ENCODE results near the gene TYK2. TPM values are rescaled to one million over a fixed set of nuclear protein-coding genes. Genes with fewer than 3 reads are reported as not detected.
"Not testable (repeated sequence)": the region's sequence is repeated elsewhere in the genome, so short reads cannot be mapped to it uniquely, and the experiment has no call there.

TYK2 gene
- total RNA-seq, 1 donor from 2014 or later: 356 TPM

DNA sequence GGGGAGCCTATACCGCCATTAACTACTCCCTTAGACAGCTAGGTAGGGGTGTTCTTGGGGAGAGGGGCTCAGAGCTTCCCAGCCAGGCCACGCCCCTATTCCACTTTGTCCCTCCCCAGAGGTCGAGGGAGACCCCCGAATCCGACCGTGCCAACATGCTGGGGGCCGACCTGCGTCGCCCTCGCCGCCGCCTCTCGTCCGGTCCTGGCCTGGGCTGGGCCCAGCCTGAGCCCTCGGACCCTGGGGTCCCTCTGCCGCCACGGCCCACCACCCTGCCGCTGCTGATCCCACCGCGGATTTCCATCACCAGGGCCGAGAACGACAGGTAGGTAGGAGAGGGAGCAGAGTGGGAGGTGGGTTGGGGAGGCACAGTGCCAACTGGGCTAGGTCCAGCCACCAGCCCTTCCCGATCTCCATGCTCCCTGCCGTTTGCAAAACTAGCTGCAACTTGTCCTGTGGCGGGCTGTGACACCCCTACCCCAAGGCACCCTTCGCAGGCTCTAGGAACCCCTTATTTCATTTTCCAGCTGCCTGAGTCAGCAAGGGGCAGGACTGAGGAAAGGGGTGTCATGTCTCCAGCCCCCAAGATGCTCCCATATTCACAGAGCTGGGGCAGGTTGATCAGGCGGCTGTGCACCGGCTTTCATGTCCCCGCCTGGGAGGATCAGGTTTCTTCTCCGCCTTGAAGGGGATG, 37.3 kb upstream of the TYK2 start:
- ChIA-PET POLR2A (interaction anchor here (0.6 to 24.9 kb wide), 11 partner anchors 4 to 146 kb away, joined by 3 to 541 read pairs (median 4); partner anchors contain the start of genes CDC37, ICAM1, ICAM5 and KEAP1), CTCF (interaction anchor here (1.2 to 7.1 kb wide), 6 partner anchors 10 to 147 kb away, joined by 4 to 84 read pairs (median 16); partner anchors contain the start of genes CDC37 and ICAM1)
- peaks cover 68% of the 10 kb centered on the region for H3K4me1 Mint-ChIP-seq
- DNase-seq (no peak), ATAC-seq (ENCODE audit: low read depth) (no peak)
- no peaks in the 10 kb centered on the region for H3K9me3 Mint-ChIP-seq
- intact Hi-C loops (cut with micrococcal nuclease): loop anchor here (2.0 to 5.0 kb wide), 2 partner anchors 15 to 150 kb away; partner anchors contain the start of genes CDKN2D and KRI1
- TF ChIP-seq, protein P1, sequence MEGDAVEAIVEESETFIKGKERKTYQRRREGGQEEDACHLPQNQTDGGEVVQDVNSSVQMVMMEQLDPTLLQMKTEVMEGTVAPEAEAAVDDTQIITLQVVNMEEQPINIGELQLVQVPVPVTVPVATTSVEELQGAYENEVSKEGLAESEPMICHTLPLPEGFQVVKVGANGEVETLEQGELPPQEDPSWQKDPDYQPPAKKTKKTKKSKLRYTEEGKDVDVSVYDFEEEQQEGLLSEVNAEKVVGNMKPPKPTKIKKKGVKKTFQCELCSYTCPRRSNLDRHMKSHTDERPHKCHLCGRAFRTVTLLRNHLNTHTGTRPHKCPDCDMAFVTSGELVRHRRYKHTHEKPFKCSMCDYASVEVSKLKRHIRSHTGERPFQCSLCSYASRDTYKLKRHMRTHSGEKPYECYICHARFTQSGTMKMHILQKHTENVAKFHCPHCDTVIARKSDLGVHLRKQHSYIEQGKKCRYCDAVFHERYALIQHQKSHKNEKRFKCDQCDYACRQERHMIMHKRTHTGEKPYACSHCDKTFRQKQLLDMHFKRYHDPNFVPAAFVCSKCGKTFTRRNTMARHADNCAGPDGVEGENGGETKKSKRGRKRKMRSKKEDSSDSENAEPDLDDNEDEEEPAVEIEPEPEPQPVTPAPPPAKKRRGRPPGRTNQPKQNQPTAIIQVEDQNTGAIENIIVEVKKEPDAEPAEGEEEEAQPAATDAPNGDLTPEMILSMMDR (IDR thresholded peaks at IDR 0.05): no peak
- H3K27ac Mint-ChIP-seq: peak overlapping the region; percentile 13
- H3K4me3 Mint-ChIP-seq: no peak overlapping the region
- H3K36me3 Mint-ChIP-seq (ENCODE audit: low read depth): no peaks in the 10 kb centered on the region
- peaks cover 36% of the 10 kb centered on the region for H3K27me3 Mint-ChIP-seq

DNA sequence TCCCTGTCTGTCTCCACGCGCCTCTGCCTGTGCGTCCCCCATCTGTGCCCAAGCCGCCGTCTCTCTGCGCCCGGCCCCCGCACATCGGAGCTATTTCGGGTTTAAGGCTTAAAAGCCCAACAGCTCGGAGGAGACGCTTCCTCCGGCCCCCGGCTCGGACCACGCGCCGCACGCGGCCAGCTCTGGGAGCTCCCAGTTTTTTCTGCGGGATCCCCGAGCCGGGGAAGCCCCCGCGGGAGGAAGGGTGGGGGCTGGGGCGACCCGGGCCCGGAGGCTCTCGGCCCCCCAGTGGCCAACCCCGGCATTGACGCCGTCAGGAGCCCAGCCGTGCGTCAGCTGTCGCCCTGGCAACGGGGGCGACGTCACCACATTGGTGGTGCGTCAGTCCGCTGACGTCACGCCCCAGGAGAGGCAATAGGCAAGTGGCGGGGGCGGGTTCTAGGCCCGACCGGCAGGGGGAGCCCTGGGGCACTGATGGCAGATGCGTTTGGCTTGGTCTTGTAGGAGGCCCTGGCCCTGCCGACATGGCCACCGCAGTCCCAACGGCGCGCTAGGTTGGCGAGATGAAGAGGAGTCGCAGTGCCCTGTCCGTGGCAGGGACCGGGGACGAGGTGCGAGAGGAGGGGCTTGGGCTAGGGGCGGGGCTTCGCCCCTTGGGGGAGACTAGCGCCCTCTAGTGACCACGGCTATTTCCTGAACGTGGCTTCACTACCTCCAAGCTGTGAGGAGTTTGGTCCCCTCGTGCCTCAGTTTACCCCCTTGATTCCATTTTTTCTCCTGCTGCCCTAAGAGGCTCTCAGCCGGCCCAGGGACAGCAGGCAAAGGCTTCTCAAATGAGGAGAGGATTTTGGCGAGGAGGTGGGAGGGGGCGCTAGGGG, 36.2 kb upstream of the TYK2 start:
- H3K27me3 Mint-ChIP-seq: peaks cover 29% of the 10 kb centered on the region
- peak overlapping the region; percentile 80 for H3K27ac Mint-ChIP-seq
- DNase-seq: peak; percentile 97
- TF ChIP-seq, protein P1 (IDR thresholded peaks at IDR 0.05): peak; percentile 79
- peak; percentile 68 for ATAC-seq (ENCODE audit: low read depth)
- peak overlapping the region; percentile 78 for H3K4me3 Mint-ChIP-seq
- H3K9me3 Mint-ChIP-seq: no peaks in the 10 kb centered on the region
- no peaks in the 10 kb centered on the region for H3K36me3 Mint-ChIP-seq (ENCODE audit: low read depth)
- CTCF ChIA-PET: interaction anchor here (0.6 to 7.1 kb wide), 7 partner anchors 11 to 146 kb away, joined by 3 to 84 read pairs (median 12); partner anchors contain the start of genes CDC37 and ICAM1
- peaks cover 70% of the 10 kb centered on the region for H3K4me1 Mint-ChIP-seq
- intact Hi-C loops (cut with micrococcal nuclease): loop anchor here (1.0 to 5.0 kb wide), 4 partner anchors 8 to 151 kb away; partner anchors contain the start of genes CDC37, CDKN2D and KRI1
- POLR2A ChIA-PET: interaction anchor here (0.6 to 24.9 kb wide), 9 partner anchors 3 to 186 kb away, joined by 3 to 541 read pairs (median 4); partner anchors contain the start of genes CDC37, ICAM1, ICAM5 and KEAP1

DNA sequence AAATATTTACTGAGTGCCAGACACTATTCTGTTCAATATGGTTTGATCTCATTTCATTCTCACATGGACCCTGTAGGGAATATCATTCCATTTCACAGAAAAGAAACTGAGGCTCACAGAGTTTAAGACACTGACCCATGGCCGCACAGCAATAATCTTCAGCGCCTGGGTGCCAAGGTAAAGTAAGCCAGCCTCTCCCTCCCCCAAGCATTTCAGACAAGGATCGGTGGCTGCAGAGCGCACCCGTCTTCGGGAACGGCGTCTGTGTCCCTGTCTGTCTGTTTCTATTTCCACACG, 35.7 kb upstream of the TYK2 start:
- POLR2A ChIA-PET: interaction anchor here (1.1 to 24.9 kb wide), 5 partner anchors 3 to 187 kb away, joined by 3 to 541 read pairs (median 6); partner anchors contain the start of genes CDC37, ICAM1 and PDE4A

DNA sequence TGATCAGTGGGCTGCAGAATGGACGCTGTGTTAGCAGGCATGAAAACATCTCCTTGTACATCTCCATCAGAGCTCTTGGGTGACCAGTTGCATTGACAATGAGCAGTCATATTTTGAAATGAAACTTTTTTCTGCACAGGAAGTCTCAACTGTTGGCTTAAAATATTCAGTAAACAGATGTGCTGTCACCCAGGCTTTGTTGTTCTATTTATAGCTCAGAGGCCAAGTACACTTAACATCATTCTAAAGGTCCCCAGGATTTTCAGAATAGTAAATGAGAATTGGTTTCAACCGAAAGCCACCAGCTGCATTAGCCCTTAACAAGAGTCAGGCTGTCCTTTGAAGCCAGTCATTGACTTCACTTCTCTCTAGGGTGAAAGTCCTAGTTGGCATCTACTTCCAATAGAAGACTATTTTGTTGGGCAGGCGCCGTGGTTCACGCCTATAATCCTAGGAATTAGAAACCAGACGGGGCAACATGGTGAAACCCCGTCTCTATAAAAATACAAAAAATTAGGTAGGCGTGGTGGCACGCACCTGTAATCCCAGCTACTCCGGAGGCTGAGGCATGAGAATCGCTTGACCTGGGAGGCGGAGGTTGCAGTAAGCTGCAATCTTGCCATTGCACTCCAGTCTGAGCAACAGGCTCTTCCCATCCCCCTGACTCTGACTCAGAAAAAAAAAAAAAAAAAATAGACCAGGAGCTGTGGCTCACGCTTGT, 32.0 kb upstream of the TYK2 start:
- Mint-ChIP-seq H3K27me3 (peaks cover 3% of the 10 kb centered on the region), H3K9me3 (no peaks in the 10 kb centered on the region), H3K27ac (peak overlapping the region; percentile 84), H3K4me1 (peaks cover 81% of the 10 kb centered on the region), H3K4me3 (peak overlapping the region; percentile 41), H3K36me3 (ENCODE audit: low read depth) (no peaks in the 10 kb centered on the region)
- CTCF ChIA-PET: interaction anchor here (0.8 to 7.1 kb wide), 7 partner anchors 7 to 25 kb away, joined by 3 to 84 read pairs (median 4); partner anchors contain the start of genes CDC37 and PDE4A
- POLR2A ChIA-PET: interaction anchor here (0.6 to 24.9 kb wide), 6 partner anchors 9 to 177 kb away, joined by 3 to 541 read pairs (median 8); partner anchors contain the start of genes CDC37, ICAM1 and PDE4A
- TF ChIP-seq, protein P1 (IDR thresholded peaks at IDR 0.05): no peak
- DNase-seq (no peak), ATAC-seq (ENCODE audit: low read depth) (peak; percentile 20)
- intact Hi-C loops (cut with micrococcal nuclease): no loop called here

More for the DNA sequence above, 35.7 kb upstream of the TYK2 start:
- H3K27me3 Mint-ChIP-seq: peaks cover 23% of the 10 kb centered on the region
- peaks cover 70% of the 10 kb centered on the region for H3K4me1 Mint-ChIP-seq
- H3K36me3 Mint-ChIP-seq (ENCODE audit: low read depth): no peaks in the 10 kb centered on the region
- no peak for DNase-seq
- no peaks in the 10 kb centered on the region for H3K9me3 Mint-ChIP-seq
- peak overlapping the region; percentile 60 for H3K27ac Mint-ChIP-seq
- peak overlapping the region; percentile 78 for H3K4me3 Mint-ChIP-seq
- TF ChIP-seq, protein P1 (IDR thresholded peaks at IDR 0.05): no peak
- ATAC-seq (ENCODE audit: low read depth): no peak
- CTCF ChIA-PET: interaction anchor here (0.6 to 7.1 kb wide), 7 partner anchors 10 to 146 kb away, joined by 3 to 84 read pairs (median 12); partner anchors contain the start of genes CDC37 and ICAM1
- intact Hi-C loops (cut with micrococcal nuclease): loop anchor here (1.0 to 5.0 kb wide), 4 partner anchors 8 to 151 kb away; partner anchors contain the start of genes CDC37, CDKN2D and KRI1

DNA sequence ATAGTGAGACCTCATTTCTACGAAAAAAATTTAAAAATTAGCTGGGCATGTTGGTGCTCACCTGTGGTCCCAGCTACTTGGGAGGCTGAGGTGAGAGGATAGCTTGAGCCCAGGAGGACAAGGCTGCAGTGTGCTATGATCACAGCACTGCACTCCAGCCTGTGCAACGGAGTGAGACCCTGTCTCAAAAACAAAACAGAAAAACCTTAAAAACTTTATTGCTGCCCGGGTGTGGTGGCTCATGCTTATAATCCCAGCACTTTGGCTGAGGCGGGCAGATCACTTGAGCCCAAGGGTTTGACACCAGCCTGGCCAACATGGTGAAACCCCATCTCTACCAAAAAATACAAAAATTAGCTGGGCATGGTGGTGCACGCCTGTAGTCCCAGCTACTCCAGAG, 30.9 kb upstream of the TYK2 start:
- CTCF ChIA-PET: interaction anchor here (1.7 to 2.1 kb wide), 2 partner anchors 10 to 16 kb away, joined by 7 to 8 read pairs; partner anchors contain the start of gene PDE4A
- H3K9me3 Mint-ChIP-seq; H3K4me3 Mint-ChIP-seq; intact Hi-C loops (cut with micrococcal nuclease); H3K36me3 Mint-ChIP-seq (ENCODE audit: low read depth); DNase-seq; ATAC-seq (ENCODE audit: low read depth); H3K27me3 Mint-ChIP-seq: not testable (repeated sequence)
- POLR2A ChIA-PET: interaction anchor here (0.7 to 24.9 kb wide), 2 partner anchors 15 to 291 kb away, joined by 3 to 541 read pairs; partner anchors contain the start of gene PDE4A
- H3K4me1 Mint-ChIP-seq: peaks cover 82% of the 10 kb centered on the region
- H3K27ac Mint-ChIP-seq: peak overlapping the region; percentile 63

Measured in activated B cell treated with CpG ODN at 0.5 μM for 24 hours (primary cell).